Endothelial cell of umbilical vein (primary cell): Measurements from ENCODE around the gene MYT1. TPM values are rescaled to one million over a fixed set of nuclear protein-coding genes. Genes with fewer than 3 reads are reported as not detected.

Experiments used
- BruUV-seq: library from RNA; stranded (reverse); fragments of 400-500 nt; replicated peaks from 2 replicates; lab custom pipeline; 2021; lab: Mats Ljungman, UMichigan
- CTCF ChIA-PET: fragments of 300-600, 350-600 bp; sonication (Branson Sonifier 250); formaldehyde crosslinking; loops from one replicate; lab custom pipeline; 2021; ENCODE audit warnings: antibody characterized with exemption, inconsistent platforms; lab: Charles Lee
- POLR2A ChIA-PET: fragments of 300-600, 350-600 bp; sonication (Branson Sonifier 250); formaldehyde crosslinking; loops from one replicate; lab custom pipeline; 2021; ENCODE audit warnings: antibody characterized with exemption, inconsistent platforms; lab: Charles Lee
- DNase-seq: peaks from one replicate; pipeline ENCODE4 v3.0.0-alpha.2; 2011; ENCODE audit warnings: low read depth, low spot score
- FAIRE-seq: peaks from 2 replicates; lab custom pipeline; 2011; peaks lifted over from hg19 to GRCh38; lab: Jason Lieb, UNC
- H2AFZ ChIP-seq: 2 replicates; pipeline ENCODE4 v1.6.0; 2012; ENCODE audit warnings: low read depth, low read length, control low read depth, inconsistent platforms
- H3K27ac ChIP-seq: 2 replicates; pipeline ENCODE4 v1.5.1; 2011; ENCODE audit warnings: low read depth, mild to moderate bottlenecking, control low read depth, low read length, moderate library complexity; ENCODE audit not compliant: insufficient read depth
- H3K27me3 ChIP-seq, 2 experiments: 2 replicates each; pipeline versions ENCODE4 v1.6.0 to v1.6.1; 2011; ENCODE audit warnings: low read length in 2 of 2, mixed read lengths in 1 of 2; ENCODE audit not compliant: control insufficient read depth in 2 of 2, insufficient read depth in 2 of 2
- H3K36me3 ChIP-seq, 2 experiments: 2 replicates in 1 of 2; 3 replicates in 1 of 2; pipeline ENCODE4 v1.5.1; 2011; ENCODE audit warnings: low read length in 2 of 2, mild to moderate bottlenecking in 1 of 2, moderate library complexity in 1 of 2; ENCODE audit not compliant: control insufficient read depth in 2 of 2, insufficient read depth in 2 of 2; ENCODE audit errors: extremely low read depth in 1 of 2
- H3K4me1 ChIP-seq: 3 replicates; pipeline ENCODE4 v1.5.1; 2011; ENCODE audit warnings: mild to moderate bottlenecking, low read length; ENCODE audit not compliant: control insufficient read depth, insufficient read depth; ENCODE audit errors: extremely low read depth
- H3K4me2 ChIP-seq: 2 replicates; pipeline ENCODE4 v1.6.1; 2011; ENCODE audit warnings: low read length, control low read depth, mixed read lengths; ENCODE audit not compliant: insufficient read depth
- H3K4me3 ChIP-seq, 3 experiments: fragments of 200-600 bp in 1 of 3; sonication (generic), shearing (Covaris generic) in 1 of 3; replicated peaks in 1 of 3; 2 replicates each; pipeline ENCODE4 v1.5.1; 2011 to 2016; ENCODE audit warnings: control low read depth in 3 of 3, low read length in 3 of 3, mild to moderate bottlenecking in 2 of 3, inconsistent platforms in 1 of 3, low read depth in 1 of 3, moderate library complexity in 1 of 3; ENCODE audit not compliant: insufficient read depth in 1 of 3
- H3K79me2 ChIP-seq: 2 replicates; pipeline ENCODE4 v1.6.0; 2012; ENCODE audit warnings: low read length, inconsistent platforms; ENCODE audit not compliant: control insufficient read depth, insufficient read depth
- H3K9ac ChIP-seq: replicated peaks from 2 replicates; pipeline ENCODE3; 2011; ENCODE audit warnings: low read length, control low read depth; ENCODE audit not compliant: insufficient read depth; ENCODE audit errors: extremely low read depth
- H3K9me1 ChIP-seq: replicated peaks from 3 replicates; pipeline ENCODE4 v1.6.0; 2011; ENCODE audit warnings: mild to moderate bottlenecking, low read length; ENCODE audit not compliant: control insufficient read depth, insufficient read depth; ENCODE audit errors: extremely low read depth
- H3K9me3 ChIP-seq: replicated peaks from 2 replicates; pipeline ENCODE4 v1.5.1; 2012; ENCODE audit warnings: low read length, inconsistent platforms; ENCODE audit not compliant: control insufficient read depth, insufficient read depth
- H4K20me1 ChIP-seq: replicated peaks from 2 replicates; pipeline ENCODE3; 2011; ENCODE audit warnings: mild to moderate bottlenecking, low read length; ENCODE audit not compliant: control insufficient read depth, insufficient read depth; ENCODE audit errors: extremely low read depth
- CTCF ChIP-seq, 2 donors: IDR thresholded peaks; 1 replicate in 1 of 2; 2 replicates in 1 of 2; pipeline ENCODE4 v1.5.1; 2011; ENCODE audit warnings: low read length in 2 of 2, mild to moderate bottlenecking in 2 of 2, moderate library complexity in 2 of 2, control low read depth in 1 of 2, inconsistent platforms in 1 of 2, low read depth in 1 of 2; ENCODE audit not compliant: insufficient read depth in 1 of 2; ENCODE audit errors: extremely low read depth in 1 of 2
- EZH2 ChIP-seq: IDR thresholded peaks from 2 replicates; pipeline ENCODE4 v1.6.1; 2012; ENCODE audit warnings: borderline replicate concordance, low read depth, mild to moderate bottlenecking, moderate library complexity, low read length, inconsistent platforms; ENCODE audit not compliant: severe bottlenecking
- FOS ChIP-seq: IDR thresholded peaks from 2 replicates; pipeline ENCODE4 v1.6.1; 2011; ENCODE audit warnings: mild to moderate bottlenecking, low read length, moderate library complexity, borderline replicate concordance; ENCODE audit not compliant: insufficient read depth
- GATA2 ChIP-seq: IDR thresholded peaks from 2 replicates; pipeline ENCODE4 v1.7.0; 2011; ENCODE audit warnings: low read depth, mild to moderate bottlenecking, moderate library complexity, mixed read lengths, low read length; ENCODE audit not compliant: insufficient read length, insufficient read depth
- JUN ChIP-seq: IDR thresholded peaks from 2 replicates; pipeline ENCODE4 v1.6.1; 2011; ENCODE audit warnings: borderline replicate concordance, low read depth; ENCODE audit not compliant: insufficient read length, insufficient read depth
- MAX ChIP-seq: IDR thresholded peaks from 2 replicates; pipeline ENCODE4 v1.6.1; 2011; ENCODE audit not compliant: insufficient read depth, insufficient read length
- MYC ChIP-seq: IDR thresholded peaks from one replicate; pipeline ENCODE4 v1.6.1; 2011; ENCODE audit warnings: mild to moderate bottlenecking, low read depth, low read length
- POLR2A ChIP-seq: IDR thresholded peaks from 2 replicates; pipeline ENCODE4 v1.6.1; 2012; ENCODE audit warnings: low read depth, mild to moderate bottlenecking, control low read depth, low read length
- POLR2AphosphoS5 ChIP-seq: IDR thresholded peaks from 2 replicates; pipeline ENCODE4 v1.6.1; 2012; ENCODE audit warnings: low read depth, mild to moderate bottlenecking, control low read depth, low read length, moderate library complexity; ENCODE audit not compliant: insufficient read depth
- dilution Hi-C: fragments of 300-500 bp; cut with MboI; formaldehyde crosslinking; loops from one replicate; pipeline ENCODE4 v1.15.0; 2019; ENCODE audit warnings: low sequenced_read_pairs; ENCODE audit not compliant: extremely low pct_ligation_motif_present
- intact Hi-C: fragments of 100-400 bp; cut with micrococcal nuclease; formaldehyde crosslinking; loops from one replicate; pipeline ENCODE4 v1.10.0; 2022
- polyA plus RNA-seq, 4 experiments: library from polyadenylated mRNA; depleted of rRNA in 3 of 4; stranded (reverse) in 3 of 4; unstranded in 1 of 4; fragments of >200 nt; gene quantifications; 2 replicates each; pipeline versions ENCODE4 v1.2.1 to v1.2.3, GENCODE V29; 2011 to 2012; ENCODE audit warnings: missing spikeins in 1 of 4
- total RNA-seq: library from RNA; stranded (reverse); gene quantifications from 2 replicates; pipeline ENCODE4 v1.2.3, GENCODE V29; 2021

MYT1 gene
- total and polyA plus RNA-seq, 2 donors (not counting 3 experiments of a cell fraction or from before 2014, with no cell fraction given) = not detected

- intact Hi-C loops (no loop called here), dilution Hi-C loops (no loop called here)
- Histone ChIP-seq H3K36me3 (no peaks in the 10 kb centered on the region), H3K27ac (no peak overlapping the region), H3K4me1 (peaks cover 6% of the 10 kb centered on the region), H3K9me3 (no peaks in the 10 kb centered on the region), H4K20me1 (no peaks in the 10 kb centered on the region), H2AFZ (no peak overlapping the region), H3K4me2 (no peak overlapping the region), H3K27me3 (no peaks in the 10 kb centered on the region), H3K79me2 (no peaks in the 10 kb centered on the region), H3K4me3 (no peak overlapping the region), H3K9ac (no peak overlapping the region), H3K9me1 (no peaks in the 10 kb centered on the region)
- BruUV-seq = no TSS peak
- no peak for DNase-seq
- CTCF ChIA-PET = no interaction called here
- no peak for TF ChIP-seq MYC
- no peak for TF ChIP-seq CTCF (IDR thresholded peaks at IDR 0.05; ENCODE audit: extremely low read depth in 1 of 2, insufficient read depth in 1 of 2, low read depth in 1 of 2, low read length in 2 of 2)
- no peak for TF ChIP-seq POLR2AphosphoS5
- no peak for TF ChIP-seq JUN
- TF ChIP-seq POLR2A = no peak
- TF ChIP-seq MAX = no peak
- TF ChIP-seq EZH2 = no peak
- TF ChIP-seq FOS = no peak
- TF ChIP-seq GATA2 = no peak
- POLR2A ChIA-PET = no interaction called here
- FAIRE-seq = no peak
Observed at GRCh38 chr20:64225828-64226598, 61.8 kb downstream of the MYT1 start.
